Measurements from ENCODE around the gene WDR43.

The WDR43 gene

GRCh38 chr2:28909655-28910353, 15.3 kb downstream of the WDR43 start:
- no peak for DNase-seq (ENCODE audit: low read depth in 2 of 2)

GRCh38 chr2:28915939-28916338, 21.5 kb downstream of the WDR43 start:
- no peak for DNase-seq (ENCODE audit: low read depth in 2 of 2)

GRCh38 chr2:28926847-28927246, 32.4 kb downstream of the WDR43 start:
- no peak for DNase-seq (ENCODE audit: low read depth in 2 of 2)

GRCh38 chr2:28927469-28927868, 33.0 kb downstream of the WDR43 start:
- DNase-seq (ENCODE audit: low read depth in 2 of 2) = no peak

- DNase-seq (ENCODE audit: low read depth in 2 of 2) = no peak
Measured at GRCh38 chr2:28927878-28928277, 33.4 kb downstream of the WDR43 start.

- no peak for DNase-seq (ENCODE audit: low read depth in 2 of 2)
Measured at GRCh38 chr2:28929581-28929980, 35.1 kb downstream of the WDR43 start.

- DNase-seq (ENCODE audit: low read depth in 2 of 2) = no peak
Measured at GRCh38 chr2:28930205-28930604, 35.7 kb downstream of the WDR43 start.

GRCh38 chr2:28934769-28935168, 40.3 kb downstream of the WDR43 start:
- no peak for DNase-seq (ENCODE audit: low read depth in 2 of 2)

- DNase-seq (ENCODE audit: low read depth in 2 of 2) = no peak
Measured at GRCh38 chr2:28941008-28941407, 46.5 kb downstream of the WDR43 start.

GRCh38 chr2:28944535-28945248, 50.2 kb downstream of the WDR43 start:
- no peak for DNase-seq (ENCODE audit: low read depth in 2 of 2)

- no peak for DNase-seq (ENCODE audit: low read depth in 2 of 2)
Measured at GRCh38 chr2:28948160-28948559, 53.7 kb downstream of the WDR43 start.

GRCh38 chr2:28949190-28949589, 54.7 kb downstream of the WDR43 start:
- no peak for DNase-seq (ENCODE audit: low read depth in 2 of 2)

GRCh38 chr2:28949617-28950305, 55.3 kb downstream of the WDR43 start:
- DNase-seq (ENCODE audit: low read depth in 2 of 2) = no peak

- DNase-seq (ENCODE audit: low read depth in 2 of 2) = no peak
Measured at GRCh38 chr2:28950941-28951630, 56.6 kb downstream of the WDR43 start.

GRCh38 chr2:28951910-28952835, 57.7 kb downstream of the WDR43 start:
- DNase-seq (ENCODE audit: low read depth in 2 of 2) = no peak

- DNase-seq (ENCODE audit: low read depth in 2 of 2) = no peak
Measured at GRCh38 chr2:28952836-28953211, 58.4 kb downstream of the WDR43 start.

- no peak for DNase-seq (ENCODE audit: low read depth in 2 of 2)
Measured at GRCh38 chr2:28955467-28955866, 61.0 kb downstream of the WDR43 start.

- DNase-seq (ENCODE audit: low read depth in 2 of 2) = no peak
Measured at GRCh38 chr2:28956415-28956826, 62.0 kb downstream of the WDR43 start.

GRCh38 chr2:28956890-28957289, 62.4 kb downstream of the WDR43 start:
- DNase-seq (ENCODE audit: low read depth in 2 of 2) = no peak

GRCh38 chr2:28958689-28959088, 64.2 kb downstream of the WDR43 start:
- no peak for DNase-seq (ENCODE audit: low read depth in 2 of 2)

- DNase-seq (ENCODE audit: low read depth in 2 of 2) = no peak
Measured at GRCh38 chr2:28960401-28960800, 65.9 kb downstream of the WDR43 start.

Data from activated CD8-positive, alpha-beta memory T cell treated with anti-CD3 and anti-CD28 coated beads for 4 hours (primary cell).